ENCODE results near the gene FSCN2. TPM values are rescaled to one million over a fixed set of nuclear protein-coding genes. Genes with fewer than 3 reads are reported as not detected.

FSCN2 gene
- total RNA-seq, 4 donors from 2014 or later: 0.46 to 2.7 (median 1.8) TPM

- TF ChIP-seq POLR2A (IDR thresholded peaks at IDR 0.05): no peak
- TF ChIP-seq, protein P1, sequence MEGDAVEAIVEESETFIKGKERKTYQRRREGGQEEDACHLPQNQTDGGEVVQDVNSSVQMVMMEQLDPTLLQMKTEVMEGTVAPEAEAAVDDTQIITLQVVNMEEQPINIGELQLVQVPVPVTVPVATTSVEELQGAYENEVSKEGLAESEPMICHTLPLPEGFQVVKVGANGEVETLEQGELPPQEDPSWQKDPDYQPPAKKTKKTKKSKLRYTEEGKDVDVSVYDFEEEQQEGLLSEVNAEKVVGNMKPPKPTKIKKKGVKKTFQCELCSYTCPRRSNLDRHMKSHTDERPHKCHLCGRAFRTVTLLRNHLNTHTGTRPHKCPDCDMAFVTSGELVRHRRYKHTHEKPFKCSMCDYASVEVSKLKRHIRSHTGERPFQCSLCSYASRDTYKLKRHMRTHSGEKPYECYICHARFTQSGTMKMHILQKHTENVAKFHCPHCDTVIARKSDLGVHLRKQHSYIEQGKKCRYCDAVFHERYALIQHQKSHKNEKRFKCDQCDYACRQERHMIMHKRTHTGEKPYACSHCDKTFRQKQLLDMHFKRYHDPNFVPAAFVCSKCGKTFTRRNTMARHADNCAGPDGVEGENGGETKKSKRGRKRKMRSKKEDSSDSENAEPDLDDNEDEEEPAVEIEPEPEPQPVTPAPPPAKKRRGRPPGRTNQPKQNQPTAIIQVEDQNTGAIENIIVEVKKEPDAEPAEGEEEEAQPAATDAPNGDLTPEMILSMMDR (IDR thresholded peaks at IDR 0.05): no peak
- WGBS, 2 donors: 3 to 5% methylated on average over 22 of the region's 22 CpGs
- intact Hi-C loops (cut with DNase I; ENCODE audit: low total_unique reads): loop anchor here (5.0 kb wide), 1 partner anchor 113 kb away; the partner anchor contains the start of gene BAHCC1
- DNase-seq (ENCODE audit: low spot score in 2 of 2): no peak
- H3K4me3 ChIP-seq (ENCODE audit: low read depth, poor library complexity, severe bottlenecking): peak overlapping the region; percentile 86
Observed at GRCh38 chr17:81509972-81510784, 18.0 kb upstream of the FSCN2 start.

DNA sequence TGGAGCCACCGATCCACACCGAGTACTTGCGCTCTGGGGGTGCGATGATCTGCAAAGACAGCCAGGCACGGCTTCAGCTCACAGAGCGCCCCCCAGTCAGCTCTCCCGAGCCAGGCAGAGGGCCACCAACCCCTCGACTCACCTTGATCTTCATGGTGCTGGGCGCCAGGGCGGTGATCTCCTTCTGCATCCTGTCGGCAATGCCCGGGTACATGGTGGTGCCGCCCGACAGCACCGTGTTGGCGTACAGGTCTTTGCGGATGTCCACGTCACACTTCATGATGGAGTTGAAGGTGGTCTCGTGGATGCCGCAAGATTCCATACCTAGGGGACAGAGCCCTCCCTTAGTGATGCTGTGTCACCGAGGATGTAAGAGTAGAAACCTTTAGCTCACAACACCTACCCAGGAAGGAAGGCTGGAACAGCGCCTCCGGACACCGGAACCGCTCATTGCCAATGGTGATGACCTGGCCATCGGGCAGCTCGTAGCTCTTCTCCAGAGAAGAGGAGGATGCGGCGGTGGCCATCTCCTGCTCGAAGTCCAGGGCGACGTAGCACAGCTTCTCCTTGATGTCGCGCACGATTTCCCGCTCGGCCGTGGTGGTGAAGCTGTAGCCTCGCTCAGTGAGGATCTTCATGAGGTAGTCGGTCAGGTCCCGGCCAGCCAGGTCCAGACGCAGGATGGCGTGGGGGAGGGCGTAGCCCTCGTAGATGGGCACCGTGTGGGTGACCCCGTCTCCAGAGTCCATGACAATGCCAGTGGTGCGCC, 17.2 kb upstream of the FSCN2 start:
- TF ChIP-seq, protein P1 (IDR thresholded peaks at IDR 0.05): no peak
- no peak for TF ChIP-seq POLR2A (IDR thresholded peaks at IDR 0.05)
- WGBS, 2 donors: 1 to 2% methylated on average over 40 to 42 of the region's 48 CpGs
- intact Hi-C loops (cut with DNase I; ENCODE audit: low total_unique reads): loop anchor here (5.0 kb wide), 1 partner anchor 114 kb away; the partner anchor contains the start of gene BAHCC1

DNA sequence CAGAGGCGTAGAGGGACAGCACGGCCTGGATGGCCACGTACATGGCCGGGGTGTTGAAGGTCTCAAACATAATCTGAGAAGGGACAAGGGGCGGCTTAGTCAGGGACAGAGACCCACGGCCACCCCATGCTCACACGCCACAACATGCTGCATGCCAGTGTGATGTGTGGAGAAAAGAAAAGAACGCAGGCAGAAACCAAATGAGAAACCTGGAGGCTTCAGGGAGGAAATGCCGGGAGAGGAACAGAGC, 16.7 kb upstream of the FSCN2 start:
- H3K4me3 ChIP-seq (ENCODE audit: low read depth, poor library complexity, severe bottlenecking): peak overlapping the region; percentile 86
- DNase-seq (ENCODE audit: low spot score in 2 of 2): no peak
- intact Hi-C loops (cut with DNase I; ENCODE audit: low total_unique reads): loop anchor here (5.0 kb wide), 1 partner anchor 114 kb away; the partner anchor contains the start of gene BAHCC1
- no peak for TF ChIP-seq POLR2A (IDR thresholded peaks at IDR 0.05)
- TF ChIP-seq, protein P1 (IDR thresholded peaks at IDR 0.05): no peak
- 0 to 2% methylated on average over 9 of the region's 9 CpGs for WGBS, 2 donors

More for the DNA sequence above, 17.2 kb upstream of the FSCN2 start:
- no peak for DNase-seq (ENCODE audit: low spot score in 2 of 2)
- H3K4me3 ChIP-seq (ENCODE audit: low read depth, poor library complexity, severe bottlenecking): peak overlapping the region; percentile 86

GRCh38 chr17:81511804-81512561, 16.2 kb upstream of the FSCN2 start:
- intact Hi-C loops (cut with DNase I; ENCODE audit: low total_unique reads): loop anchor here (5.0 kb wide), 1 partner anchor 115 kb away; the partner anchor contains the start of gene BAHCC1
- DNase-seq (ENCODE audit: low spot score in 2 of 2): peak in 1 of 2 donors; percentile 46
- H3K4me3 ChIP-seq (ENCODE audit: low read depth, poor library complexity, severe bottlenecking): peak overlapping the region; percentile 86
- no peak for TF ChIP-seq POLR2A (IDR thresholded peaks at IDR 0.05)
- TF ChIP-seq, protein P1 (IDR thresholded peaks at IDR 0.05): no peak
- WGBS, 2 donors: 1 to 2% methylated on average over 16 to 59 of the region's 62 CpGs

DNA sequence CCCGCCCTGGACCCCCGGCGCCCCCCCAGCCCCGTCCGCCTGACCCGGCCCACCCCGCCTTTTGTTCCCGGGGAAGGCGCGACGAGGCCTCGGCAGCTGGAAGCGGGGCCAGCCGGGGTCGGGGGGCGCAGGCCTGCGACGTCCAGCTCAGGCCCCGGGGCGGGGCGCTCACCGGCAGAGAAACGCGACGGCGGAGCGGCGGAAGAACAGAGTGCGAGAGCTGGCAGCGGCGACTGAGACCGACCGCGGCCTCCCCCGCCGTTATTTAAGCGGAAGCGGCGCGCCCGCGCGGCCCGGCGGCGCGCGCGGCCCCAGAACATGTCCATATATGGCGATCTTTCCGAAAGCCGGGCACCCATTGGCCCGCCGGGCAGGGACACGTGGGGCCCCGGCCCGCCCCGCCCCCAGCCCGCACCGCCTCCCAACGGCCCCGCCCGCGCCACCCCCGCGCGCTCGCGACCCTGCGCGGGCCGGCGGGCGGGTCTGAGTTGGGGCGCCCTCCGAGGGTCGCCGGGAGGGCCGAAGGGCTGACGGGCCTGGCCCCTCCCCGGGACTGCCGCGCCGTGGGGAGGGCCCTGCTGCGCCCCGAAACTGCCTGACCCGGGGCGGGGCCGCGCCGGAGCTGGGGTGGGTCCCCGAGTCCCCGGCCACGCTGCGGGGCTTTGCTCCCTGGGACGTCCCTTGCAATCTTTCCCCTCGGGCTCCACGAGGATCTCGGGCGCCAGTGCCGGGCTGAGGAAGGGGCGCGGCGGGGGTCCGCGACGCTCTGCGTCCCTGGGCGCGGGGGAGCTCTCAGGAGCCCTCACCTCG, 15.4 kb upstream of the FSCN2 start, which contains the start of gene ACTG1:
Gene ACTG1 (minus strand): TSS at position 238 of the 810 bp plus-strand sequence. CDS start 445 bp downstream, outside the sequence.
- peak; percentile 90 to 98 for DNase-seq (ENCODE audit: low spot score in 2 of 2)
- intact Hi-C loops (cut with DNase I; ENCODE audit: low total_unique reads): loop anchor here (5.0 kb wide), 1 partner anchor 115 kb away; the partner anchor contains the start of gene BAHCC1
- 0 to 2% methylated on average over 9 to 22 of the region's 111 CpGs for WGBS, 2 donors
- TF ChIP-seq, protein P1 (IDR thresholded peaks at IDR 0.05): no peak
- peak in 1 of 2 donors; percentile 95 for TF ChIP-seq POLR2A (IDR thresholded peaks at IDR 0.05)
- H3K4me3 ChIP-seq (ENCODE audit: low read depth, poor library complexity, severe bottlenecking): peak within 1 kb of the TSS; percentile 86

Measured in lower leg skin (tissue), 4 donors.